Gastrocnemius medialis (tissue), 4 donors: ENCODE data around the gene NGB.

Experiments used
- CTCF ChIP-seq, 5 experiments: fragments of 450-650 bp in 3 of 5; fragments of 200-600 bp in 2 of 5; sonication (generic) in 2 of 5; IDR thresholded peaks in 4 of 5; conservative IDR thresholded peaks in 1 of 5; 1 replicate in 4 of 5; 2 replicates in 1 of 5; pipeline ENCODE4 v1.5.1; 2016 to 2019; ENCODE audit warnings: antibody characterized with exemption in 5 of 5, mild to moderate bottlenecking in 3 of 5, moderate library complexity in 3 of 5
- POLR2A ChIP-seq, 2 donors: fragments of 450-650 bp; IDR thresholded peaks; one replicate each; pipeline ENCODE4 v1.6.1; 2017; ENCODE audit warnings: antibody characterized with exemption in 2 of 2, mild to moderate bottlenecking in 2 of 2, moderate library complexity in 2 of 2

GRCh38 chr14:77276959-77277358 is 6.0 kb upstream of the NGB start:
- TF ChIP-seq CTCF (IDR thresholded peaks at IDR 0.05 in 4 of 5, conservative IDR thresholded peaks at IDR 0.05 in 1 of 5), result no peak
- no peak for TF ChIP-seq POLR2A (IDR thresholded peaks at IDR 0.05)
